ENCODE measurements around the gene INPP5D. TPM values are rescaled to one million over a fixed set of nuclear protein-coding genes. Genes with fewer than 3 reads are reported as not detected.

Gene INPP5D
- total RNA-seq, 1 experiment from 2014 or later: not detected

DNA sequence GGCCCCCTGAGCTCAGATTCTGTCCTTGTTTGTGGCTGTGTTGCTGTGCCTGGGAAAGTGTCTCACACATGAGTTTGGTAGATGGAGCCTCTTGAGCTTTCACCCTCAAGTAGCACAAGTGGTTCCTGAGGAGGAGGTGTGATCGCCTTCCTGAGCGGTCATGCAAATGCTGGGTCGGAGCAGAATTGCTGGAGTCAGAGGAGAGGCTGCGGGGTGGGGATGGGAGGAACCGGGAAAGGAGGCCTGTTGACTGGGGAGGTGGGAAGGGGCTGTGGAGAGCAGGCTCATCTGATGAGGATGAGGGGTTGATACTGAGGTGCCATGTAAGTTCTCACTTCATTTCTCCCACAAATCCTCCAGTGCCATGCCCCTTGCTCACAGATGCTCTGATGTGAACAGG is 142.9 kb downstream of the INPP5D start:
- no peak overlapping the region for H3K27ac Mint-ChIP-seq (ENCODE audit: unreplicated experiment)
- intact Hi-C loops (cut with micrococcal nuclease; ENCODE audit: unreplicated experiment): no loop called here
- TF ChIP-seq, protein P1, sequence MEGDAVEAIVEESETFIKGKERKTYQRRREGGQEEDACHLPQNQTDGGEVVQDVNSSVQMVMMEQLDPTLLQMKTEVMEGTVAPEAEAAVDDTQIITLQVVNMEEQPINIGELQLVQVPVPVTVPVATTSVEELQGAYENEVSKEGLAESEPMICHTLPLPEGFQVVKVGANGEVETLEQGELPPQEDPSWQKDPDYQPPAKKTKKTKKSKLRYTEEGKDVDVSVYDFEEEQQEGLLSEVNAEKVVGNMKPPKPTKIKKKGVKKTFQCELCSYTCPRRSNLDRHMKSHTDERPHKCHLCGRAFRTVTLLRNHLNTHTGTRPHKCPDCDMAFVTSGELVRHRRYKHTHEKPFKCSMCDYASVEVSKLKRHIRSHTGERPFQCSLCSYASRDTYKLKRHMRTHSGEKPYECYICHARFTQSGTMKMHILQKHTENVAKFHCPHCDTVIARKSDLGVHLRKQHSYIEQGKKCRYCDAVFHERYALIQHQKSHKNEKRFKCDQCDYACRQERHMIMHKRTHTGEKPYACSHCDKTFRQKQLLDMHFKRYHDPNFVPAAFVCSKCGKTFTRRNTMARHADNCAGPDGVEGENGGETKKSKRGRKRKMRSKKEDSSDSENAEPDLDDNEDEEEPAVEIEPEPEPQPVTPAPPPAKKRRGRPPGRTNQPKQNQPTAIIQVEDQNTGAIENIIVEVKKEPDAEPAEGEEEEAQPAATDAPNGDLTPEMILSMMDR (IDR thresholded peaks at IDR 0.05; ENCODE audit: unreplicated experiment): no peak
- H3K36me3 Mint-ChIP-seq (ENCODE audit: insufficient read depth, unreplicated experiment): no peaks in the 10 kb centered on the region
- no peak for DNase-seq
- CTCF ChIA-PET: no interaction called here
- peaks cover 3% of the 10 kb centered on the region for H3K9me3 Mint-ChIP-seq (ENCODE audit: low read depth, unreplicated experiment)
- H3K4me3 Mint-ChIP-seq (ENCODE audit: low read depth, unreplicated experiment): no peak overlapping the region
- BruUV-seq (replicated peaks): no TSS peak
- peaks cover 22% of the 10 kb centered on the region for H3K27me3 Mint-ChIP-seq (ENCODE audit: unreplicated experiment)
- H3K4me1 Mint-ChIP-seq (ENCODE audit: low read depth, unreplicated experiment): peaks cover 5% of the 10 kb centered on the region

DNA sequence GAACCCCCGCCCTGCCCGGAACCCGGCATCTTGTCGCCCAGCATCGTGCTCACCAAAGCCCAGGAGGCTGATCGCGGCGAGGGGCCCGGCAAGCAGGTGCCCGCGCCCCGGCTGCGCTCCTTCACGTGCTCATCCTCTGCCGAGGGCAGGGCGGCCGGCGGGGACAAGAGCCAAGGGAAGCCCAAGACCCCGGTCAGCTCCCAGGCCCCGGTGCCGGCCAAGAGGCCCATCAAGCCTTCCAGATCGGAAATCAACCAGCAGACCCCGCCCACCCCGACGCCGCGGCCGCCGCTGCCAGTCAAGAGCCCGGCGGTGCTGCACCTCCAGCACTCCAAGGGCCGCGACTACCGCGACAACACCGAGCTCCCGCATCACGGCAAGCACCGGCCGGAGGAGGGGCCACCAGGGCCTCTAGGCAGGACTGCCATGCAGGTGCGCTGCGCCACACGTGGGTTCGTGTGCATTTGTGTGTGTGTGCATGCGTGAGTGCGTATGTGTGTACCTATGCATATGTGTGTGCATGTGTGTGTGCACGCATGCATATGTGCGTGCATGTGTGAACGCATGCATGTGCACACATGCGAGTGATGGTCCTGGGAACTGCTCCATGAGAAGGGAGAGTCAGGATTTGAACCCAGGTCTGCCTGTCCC is 144.3 kb downstream of the INPP5D start:
- no TSS peak for BruUV-seq (replicated peaks)
- H3K9me3 Mint-ChIP-seq (ENCODE audit: low read depth, unreplicated experiment): peaks cover 3% of the 10 kb centered on the region
- H3K27ac Mint-ChIP-seq (ENCODE audit: unreplicated experiment): no peak overlapping the region
- no peak overlapping the region for H3K4me3 Mint-ChIP-seq (ENCODE audit: low read depth, unreplicated experiment)
- intact Hi-C loops (cut with micrococcal nuclease; ENCODE audit: unreplicated experiment): no loop called here
- TF ChIP-seq, protein P1 (IDR thresholded peaks at IDR 0.05; ENCODE audit: unreplicated experiment): no peak
- peaks cover 20% of the 10 kb centered on the region for H3K27me3 Mint-ChIP-seq (ENCODE audit: unreplicated experiment)
- CTCF ChIA-PET: no interaction called here
- H3K4me1 Mint-ChIP-seq (ENCODE audit: low read depth, unreplicated experiment): peaks cover 18% of the 10 kb centered on the region
- no peaks in the 10 kb centered on the region for H3K36me3 Mint-ChIP-seq (ENCODE audit: insufficient read depth, unreplicated experiment)
- no peak for DNase-seq

DNA sequence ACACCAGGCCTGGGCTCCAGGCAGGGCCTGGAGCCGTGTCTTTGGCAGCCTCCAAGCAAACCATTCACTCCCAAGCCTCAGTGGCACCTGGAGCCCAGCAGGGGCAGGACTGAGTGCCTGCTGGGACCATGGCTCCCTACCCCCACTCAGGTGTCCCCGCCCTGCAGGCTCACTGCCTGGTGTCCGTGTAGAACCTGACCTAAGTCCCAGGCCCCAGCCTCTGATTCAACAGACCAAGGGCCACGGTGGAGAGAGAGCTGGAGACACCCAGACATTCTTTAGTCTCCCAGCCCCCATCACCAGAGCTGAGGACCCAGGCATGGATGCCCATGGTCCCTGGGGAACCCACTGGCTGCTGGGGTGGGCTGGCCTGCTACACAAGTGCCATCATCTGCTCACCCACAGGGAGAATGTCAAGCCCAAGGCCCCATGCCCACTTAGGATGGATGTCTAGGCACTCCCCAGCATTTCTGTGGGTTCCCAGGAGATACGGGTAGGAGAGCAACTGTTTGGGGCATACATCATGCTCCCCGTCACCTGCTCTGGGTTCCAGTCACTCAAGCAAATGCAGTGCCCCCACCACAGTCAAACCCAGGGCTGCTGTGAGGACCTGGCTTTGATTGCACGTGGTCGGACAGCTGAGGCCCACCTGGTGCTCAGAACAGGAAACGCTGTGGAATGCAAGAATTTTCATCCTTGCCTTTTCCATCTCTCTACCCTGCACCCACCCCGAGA is 148.4 kb downstream of the INPP5D start:
- Mint-ChIP-seq H3K9me3 (ENCODE audit: low read depth, unreplicated experiment) (no peaks in the 10 kb centered on the region), H3K27me3 (ENCODE audit: unreplicated experiment) (peaks cover 13% of the 10 kb centered on the region), H3K4me1 (ENCODE audit: low read depth, unreplicated experiment) (peaks cover 38% of the 10 kb centered on the region), H3K4me3 (ENCODE audit: low read depth, unreplicated experiment) (no peak overlapping the region), H3K27ac (ENCODE audit: unreplicated experiment) (no peak overlapping the region), H3K36me3 (ENCODE audit: insufficient read depth, unreplicated experiment) (peaks cover 4% of the 10 kb centered on the region)
- TF ChIP-seq, protein P1 (IDR thresholded peaks at IDR 0.05; ENCODE audit: unreplicated experiment): no peak
- peak; percentile 49 for DNase-seq
- CTCF ChIA-PET: interaction anchor here (0.6 to 1.4 kb wide), 2 partner anchors 16 to 515 kb away, joined by 3 read pairs; no protein-coding TSS in a partner anchor
- intact Hi-C loops (cut with micrococcal nuclease; ENCODE audit: unreplicated experiment): no loop called here
- BruUV-seq (replicated peaks): no TSS peak

DNA sequence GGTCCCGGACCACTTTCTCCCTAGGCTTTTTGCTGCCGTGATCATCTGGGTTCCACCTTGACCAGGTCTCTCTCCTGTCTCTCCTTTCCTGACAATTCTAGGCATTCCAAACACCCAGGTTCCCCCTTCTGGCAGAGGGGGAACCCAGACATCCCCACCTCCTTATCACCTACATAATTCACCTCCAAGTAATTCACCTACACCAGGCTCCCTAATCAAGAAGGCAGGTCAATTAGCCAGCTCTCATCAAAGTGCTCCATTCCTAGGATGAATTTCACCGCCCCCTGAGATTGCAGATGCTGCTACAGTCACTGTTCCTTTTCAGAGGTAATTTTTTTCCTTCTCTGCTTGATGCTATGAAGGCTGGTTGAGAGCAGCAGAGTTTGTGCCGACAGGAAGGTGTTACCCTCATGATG is 149.0 kb downstream of the INPP5D start:
- DNase-seq: no peak
- H3K9me3 Mint-ChIP-seq (ENCODE audit: low read depth, unreplicated experiment): no peaks in the 10 kb centered on the region
- TF ChIP-seq, protein P1 (IDR thresholded peaks at IDR 0.05; ENCODE audit: unreplicated experiment): no peak
- CTCF ChIA-PET: interaction anchor here (0.6 to 1.4 kb wide), 3 partner anchors 11 to 514 kb away, joined by 3 to 5 read pairs (median 3); no protein-coding TSS in a partner anchor
- no peak overlapping the region for H3K4me3 Mint-ChIP-seq (ENCODE audit: low read depth, unreplicated experiment)
- peaks cover 13% of the 10 kb centered on the region for H3K27me3 Mint-ChIP-seq (ENCODE audit: unreplicated experiment)
- no TSS peak for BruUV-seq (replicated peaks)
- H3K4me1 Mint-ChIP-seq (ENCODE audit: low read depth, unreplicated experiment): peaks cover 38% of the 10 kb centered on the region
- no peak overlapping the region for H3K27ac Mint-ChIP-seq (ENCODE audit: unreplicated experiment)
- H3K36me3 Mint-ChIP-seq (ENCODE audit: insufficient read depth, unreplicated experiment): peaks cover 4% of the 10 kb centered on the region
- intact Hi-C loops (cut with micrococcal nuclease; ENCODE audit: unreplicated experiment): no loop called here

Measured in Calu3 (cell line).